ENCODE measurements around the gene GRIP2. TPM values are rescaled to one million over a fixed set of nuclear protein-coding genes. Genes with fewer than 3 reads are reported as not detected.
A peak's percentile ranks its signal among the peaks of the same experiment; 100 is the strongest.

GRIP2 gene
- total and polyA plus RNA-seq, 9 of the 15 experiments (the other 6 are each of a cell fraction or from before 2014, with no cell fraction given), result 0.01 TPM; not detected in 7

DNA sequence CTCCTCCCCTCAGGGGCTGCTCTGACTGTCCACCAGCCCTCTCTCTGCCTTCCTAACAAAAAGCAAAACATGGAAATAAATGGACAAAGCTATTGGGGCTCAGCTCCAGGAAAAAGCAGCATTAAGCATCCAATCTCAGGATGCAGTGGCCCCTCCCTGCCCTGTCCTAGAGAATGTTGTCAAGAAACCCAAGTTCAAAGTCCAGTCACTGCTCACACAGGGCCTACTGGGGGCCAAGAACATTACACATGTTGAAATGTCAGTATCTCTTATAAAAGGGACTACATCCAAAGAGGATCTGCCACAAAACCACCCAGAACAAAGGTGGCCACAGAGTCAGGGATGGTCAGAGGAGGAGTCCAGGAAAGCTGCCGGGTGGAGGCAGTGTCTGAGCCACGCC lies 7.6 kb upstream of the GRIP2 start:
- 0% methylated on average over 1 of the region's 2 CpGs for WGBS (ENCODE audit: insufficient coverage, low coverage, missing lambda C conversion rate)
- intact Hi-C loops (cut with micrococcal nuclease) (loop anchor here (1.0 to 5.0 kb wide), 4 partner anchors 38 to 651 kb away; no protein-coding TSS in a partner anchor), in situ Hi-C loops (cut with MboI) (no loop called here)
- Histone ChIP-seq H4K20me1 (replicated peaks; ENCODE audit: control insufficient read depth, insufficient read depth, low read length) (peaks cover 20% of the 10 kb centered on the region), H3K4me1 (replicated peaks in 1 of 2; ENCODE audit: control insufficient read depth in 2 of 2, insufficient read depth in 2 of 2, low read length in 2 of 2) (peaks cover 0 to 16% of the 10 kb centered on the region in 2 experiments; a peak in 2 of 5 replicates), H3K4me3 (no peak overlapping the region), H3K36me3 (ENCODE audit: control insufficient read depth, insufficient read depth, low read length) (no peaks in the 10 kb centered on the region), H3K9ac (ENCODE audit: insufficient read depth in 1 of 2, low read depth in 2 of 2, low read length in 2 of 2) (no peak overlapping the region), H3K27ac (ENCODE audit: extremely low read depth, low read depth, low read length) (no peak overlapping the region), H3K9me1 (ENCODE audit: control insufficient read depth, insufficient read depth, low read length) (no peaks in the 10 kb centered on the region), H3K9me3 (replicated peaks; ENCODE audit: control insufficient read depth, insufficient read depth, low read depth, low read length) (no peaks in the 10 kb centered on the region), H3K4me2 (ENCODE audit: insufficient read depth, low read length) (no peak overlapping the region), H2AFZ (ENCODE audit: low read depth, low read length) (no peak overlapping the region), H3K27me3 (ENCODE audit: control insufficient read depth in 2 of 2, insufficient read depth in 2 of 2, low read length in 2 of 2) (peaks cover 11 to 81% of the 10 kb centered on the region in 2 experiments; a peak in 4 of 5 replicates), H3K79me2 (ENCODE audit: control insufficient read depth, insufficient read depth, low read length) (no peaks in the 10 kb centered on the region)
- ChIA-PET CTCF (ENCODE audit: low intra/inter-chr PET ratio) (interaction anchor here (0.5 to 2.7 kb wide), 3 partner anchors 39 to 893 kb away, joined by 3 to 28 read pairs (median 3); no protein-coding TSS in a partner anchor), POLR2A (interaction anchor here (1.1 to 3.3 kb wide), 2 partner anchors 9 to 59 kb away, joined by 4 to 17 read pairs; no protein-coding TSS in a partner anchor)
- no TSS peak for BruUV-seq (replicated peaks)
- FAIRE-seq (no peak), ATAC-seq (no peak), DNase-seq (ENCODE audit: extremely low read depth in 1 of 4, low spot score in 3 of 4) (no peak)
- TF ChIP-seq ELF2 (CRISPR knock-in tag; IDR thresholded peaks at IDR 0.05), result no peak
- TF ChIP-seq ZNF75A (CRISPR knock-in tag; IDR thresholded peaks at IDR 0.05), result no peak

DNA sequence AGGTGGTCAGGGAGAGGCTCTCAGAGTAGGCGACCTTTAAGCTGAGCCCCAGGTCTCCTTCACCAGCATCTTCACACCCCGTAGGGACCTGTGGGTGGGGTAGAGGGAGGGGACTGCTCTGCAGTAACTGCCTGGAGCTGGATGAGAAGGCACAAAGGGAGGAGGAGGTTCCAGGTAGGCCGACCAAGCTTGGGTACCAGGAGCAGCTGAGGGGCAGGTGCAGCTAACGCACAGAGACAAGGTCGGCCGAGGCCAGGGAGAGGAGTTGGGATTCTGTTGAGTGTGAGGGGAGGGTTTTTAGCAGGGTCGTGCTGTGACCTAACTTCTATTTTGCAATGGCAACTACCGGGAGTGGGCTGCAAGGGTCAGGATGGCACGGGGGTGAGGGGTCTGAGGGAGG lies 5.9 kb upstream of the GRIP2 start:
- TF ChIP-seq, protein P1, sequence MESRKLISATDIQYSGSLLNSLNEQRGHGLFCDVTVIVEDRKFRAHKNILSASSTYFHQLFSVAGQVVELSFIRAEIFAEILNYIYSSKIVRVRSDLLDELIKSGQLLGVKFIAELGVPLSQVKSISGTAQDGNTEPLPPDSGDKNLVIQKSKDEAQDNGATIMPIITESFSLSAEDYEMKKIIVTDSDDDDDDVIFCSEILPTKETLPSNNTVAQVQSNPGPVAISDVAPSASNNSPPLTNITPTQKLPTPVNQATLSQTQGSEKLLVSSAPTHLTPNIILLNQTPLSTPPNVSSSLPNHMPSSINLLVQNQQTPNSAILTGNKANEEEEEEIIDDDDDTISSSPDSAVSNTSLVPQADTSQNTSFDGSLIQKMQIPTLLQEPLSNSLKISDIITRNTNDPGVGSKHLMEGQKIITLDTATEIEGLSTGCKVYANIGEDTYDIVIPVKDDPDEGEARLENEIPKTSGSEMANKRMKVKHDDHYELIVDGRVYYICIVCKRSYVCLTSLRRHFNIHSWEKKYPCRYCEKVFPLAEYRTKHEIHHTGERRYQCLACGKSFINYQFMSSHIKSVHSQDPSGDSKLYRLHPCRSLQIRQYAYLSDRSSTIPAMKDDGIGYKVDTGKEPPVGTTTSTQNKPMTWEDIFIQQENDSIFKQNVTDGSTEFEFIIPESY (CRISPR knock-in tag; IDR thresholded peaks at IDR 0.05), result no peak
- TF ChIP-seq ARHGAP35 (IDR thresholded peaks at IDR 0.05; ENCODE audit: partially characterized antibody), result no peak
- TF ChIP-seq THRAP3 (IDR thresholded peaks at IDR 0.05; ENCODE audit: borderline replicate concordance), result no peak
- no peak for TF ChIP-seq ELF4 (CRISPR knock-in tag; IDR thresholded peaks at IDR 0.05)
- TF ChIP-seq, protein P2, sequence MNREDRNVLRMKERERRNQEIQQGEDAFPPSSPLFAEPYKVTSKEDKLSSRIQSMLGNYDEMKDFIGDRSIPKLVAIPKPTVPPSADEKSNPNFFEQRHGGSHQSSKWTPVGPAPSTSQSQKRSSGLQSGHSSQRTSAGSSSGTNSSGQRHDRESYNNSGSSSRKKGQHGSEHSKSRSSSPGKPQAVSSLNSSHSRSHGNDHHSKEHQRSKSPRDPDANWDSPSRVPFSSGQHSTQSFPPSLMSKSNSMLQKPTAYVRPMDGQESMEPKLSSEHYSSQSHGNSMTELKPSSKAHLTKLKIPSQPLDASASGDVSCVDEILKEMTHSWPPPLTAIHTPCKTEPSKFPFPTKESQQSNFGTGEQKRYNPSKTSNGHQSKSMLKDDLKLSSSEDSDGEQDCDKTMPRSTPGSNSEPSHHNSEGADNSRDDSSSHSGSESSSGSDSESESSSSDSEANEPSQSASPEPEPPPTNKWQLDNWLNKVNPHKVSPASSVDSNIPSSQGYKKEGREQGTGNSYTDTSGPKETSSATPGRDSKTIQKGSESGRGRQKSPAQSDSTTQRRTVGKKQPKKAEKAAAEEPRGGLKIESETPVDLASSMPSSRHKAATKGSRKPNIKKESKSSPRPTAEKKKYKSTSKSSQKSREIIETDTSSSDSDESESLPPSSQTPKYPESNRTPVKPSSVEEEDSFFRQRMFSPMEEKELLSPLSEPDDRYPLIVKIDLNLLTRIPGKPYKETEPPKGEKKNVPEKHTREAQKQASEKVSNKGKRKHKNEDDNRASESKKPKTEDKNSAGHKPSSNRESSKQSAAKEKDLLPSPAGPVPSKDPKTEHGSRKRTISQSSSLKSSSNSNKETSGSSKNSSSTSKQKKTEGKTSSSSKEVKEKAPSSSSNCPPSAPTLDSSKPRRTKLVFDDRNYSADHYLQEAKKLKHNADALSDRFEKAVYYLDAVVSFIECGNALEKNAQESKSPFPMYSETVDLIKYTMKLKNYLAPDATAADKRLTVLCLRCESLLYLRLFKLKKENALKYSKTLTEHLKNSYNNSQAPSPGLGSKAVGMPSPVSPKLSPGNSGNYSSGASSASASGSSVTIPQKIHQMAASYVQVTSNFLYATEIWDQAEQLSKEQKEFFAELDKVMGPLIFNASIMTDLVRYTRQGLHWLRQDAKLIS (CRISPR knock-in tag; IDR thresholded peaks at IDR 0.05), result no peak
- TF ChIP-seq SMAD1 (IDR thresholded peaks at IDR 0.05; ENCODE audit: low read depth, low read length, partially characterized antibody), result no peak
- TF ChIP-seq SIRT6 (IDR thresholded peaks at IDR 0.05; ENCODE audit: low read depth, low read length), result no peak
- Histone ChIP-seq H4K20me1 (replicated peaks; ENCODE audit: control insufficient read depth, insufficient read depth, low read length) (peaks cover 14% of the 10 kb centered on the region; the same call in 1 of the 2 replicates), H3K4me1 (replicated peaks in 1 of 2; ENCODE audit: control insufficient read depth in 2 of 2, insufficient read depth in 2 of 2, low read length in 2 of 2) (peaks cover 0 to 16% of the 10 kb centered on the region in 2 experiments; a peak in 2 of 5 replicates), H2AFZ (ENCODE audit: low read depth, low read length) (no peak overlapping the region), H3K79me2 (ENCODE audit: control insufficient read depth, insufficient read depth, low read length) (no peaks in the 10 kb centered on the region), H3K9me3 (replicated peaks; ENCODE audit: control insufficient read depth, insufficient read depth, low read depth, low read length) (no peaks in the 10 kb centered on the region), H3K4me2 (ENCODE audit: insufficient read depth, low read length) (no peak overlapping the region), H3K9me1 (ENCODE audit: control insufficient read depth, insufficient read depth, low read length) (no peaks in the 10 kb centered on the region), H3K9ac (ENCODE audit: insufficient read depth in 1 of 2, low read depth in 2 of 2, low read length in 2 of 2) (peak overlapping the region in 1 of 2 experiments; percentile 11; a peak in 1 of 4 replicates), H3K4me3 (no peak overlapping the region), H3K36me3 (ENCODE audit: control insufficient read depth, insufficient read depth, low read length) (no peaks in the 10 kb centered on the region), H3K27me3 (ENCODE audit: control insufficient read depth in 2 of 2, insufficient read depth in 2 of 2, low read length in 2 of 2) (peaks cover 6 to 81% of the 10 kb centered on the region in 2 experiments; a peak in 4 of 5 replicates), H3K27ac (ENCODE audit: extremely low read depth, low read depth, low read length) (no peak overlapping the region)
- DNase-seq (ENCODE audit: extremely low read depth in 1 of 4, low spot score in 3 of 4) (no peak), FAIRE-seq (no peak), ATAC-seq (no peak)
- no TSS peak for BruUV-seq (replicated peaks)
- intact Hi-C loops (cut with micrococcal nuclease) (loop anchor here (5.0 kb wide), 1 partner anchor 284 kb away; no protein-coding TSS in a partner anchor), in situ Hi-C loops (cut with MboI) (no loop called here)
- POLR2A ChIA-PET, result interaction anchor here (1.4 kb wide), 1 partner anchor 24 kb away, joined by 3 read pairs; no protein-coding TSS in a partner anchor
- WGBS (ENCODE audit: insufficient coverage, low coverage, missing lambda C conversion rate), result 7% methylated on average over 9 of the region's 9 CpGs
- CTCF ChIA-PET (ENCODE audit: low intra/inter-chr PET ratio), result no interaction called here

Measured in K562 (cell line).